H1 (cell line): ENCODE results near the gene GNAQ. TPM values are rescaled to one million over a fixed set of nuclear protein-coding genes. Genes with fewer than 3 reads are reported as not detected.

Source experiments
- CTCF ChIA-PET: fragments of 300-600 bp; sonication (Branson Sonifier 250); formaldehyde crosslinking; loops from one replicate; lab custom pipeline; 2021; ENCODE audit not compliant: partially characterized antibody; lab: Charles Lee
- POLR2A ChIA-PET: fragments of 300-600 bp; sonication (Branson Sonifier 250); formaldehyde crosslinking; loops from one replicate; lab custom pipeline; 2021; ENCODE audit warnings: inconsistent platforms; ENCODE audit not compliant: partially characterized antibody; lab: Charles Lee
- DNase-seq, 2 experiments: peaks; one replicate each; pipeline versions ENCODE4 v3.0.0 to v3.0.0-alpha.2; 2010 to 2022; ENCODE audit warnings: low spot score in 2 of 2, low read depth in 1 of 2, mixed read lengths in 1 of 2
- FAIRE-seq: peaks from 2 replicates; lab custom pipeline; 2011; peaks lifted over from hg19 to GRCh38; lab: Jason Lieb, UNC
- H2AFZ ChIP-seq: 2 replicates; pipeline ENCODE4 v1.8.1; 2012; ENCODE audit warnings: low read length, inconsistent platforms
- H2AK5ac ChIP-seq: 2 replicates; pipeline ENCODE4 v1.6.1; 2013; ENCODE audit warnings: low read depth, low read length
- H2BK120ac ChIP-seq: replicated peaks from 2 replicates; pipeline ENCODE3; 2013; ENCODE audit warnings: low read depth, low read length, inconsistent platforms
- H2BK12ac ChIP-seq: 2 replicates; pipeline ENCODE4 v1.6.1; 2013; ENCODE audit warnings: low read depth, low read length
- H2BK15ac ChIP-seq: 2 replicates; pipeline ENCODE4 v1.6.1; 2013; ENCODE audit warnings: low read length
- H2BK20ac ChIP-seq: 2 replicates; pipeline ENCODE4 v1.6.1; 2013; ENCODE audit warnings: low read length
- H2BK5ac ChIP-seq: 2 replicates; pipeline ENCODE4 v1.6.1; 2013; ENCODE audit warnings: low read depth, low read length
- H3K14ac ChIP-seq: 2 replicates; pipeline ENCODE4 v1.6.1; 2013; ENCODE audit warnings: inconsistent platforms; ENCODE audit not compliant: insufficient read length
- H3K18ac ChIP-seq: 2 replicates; pipeline ENCODE4 v1.6.1; 2013; ENCODE audit warnings: low read length; ENCODE audit errors: extremely low read depth
- H3K23ac ChIP-seq: 2 replicates; pipeline ENCODE4 v1.6.1; 2013; ENCODE audit warnings: inconsistent platforms; ENCODE audit not compliant: insufficient read length
- H3K23me2 ChIP-seq: 2 replicates; pipeline ENCODE4 v1.6.1; 2013; ENCODE audit warnings: low read depth, low read length
- H3K27ac ChIP-seq: 2 replicates; pipeline ENCODE4 v1.6.1; 2011; ENCODE audit warnings: low read depth, low read length, inconsistent platforms
- H3K27me3 ChIP-seq, 4 experiments: replicated peaks in 1 of 4; 1 replicate in 1 of 4; 2 replicates in 3 of 4; pipeline versions ENCODE4 v1.6.1 to v1.8.1; 2011 to 2013; ENCODE audit warnings: low read length in 3 of 4, mild to moderate bottlenecking in 3 of 4, inconsistent platforms in 2 of 4, mixed read lengths in 2 of 4, moderate library complexity in 1 of 4; ENCODE audit not compliant: control insufficient read depth in 3 of 4, insufficient read depth in 3 of 4; ENCODE audit errors: extremely low read depth in 1 of 4
- H3K36me3 ChIP-seq, 4 experiments: 2 replicates each; pipeline versions ENCODE4 v1.6.1 to v1.8.1; 2011 to 2013; ENCODE audit warnings: mild to moderate bottlenecking in 4 of 4, low read length in 3 of 4, moderate library complexity in 2 of 4, control low read depth in 1 of 4, inconsistent platforms in 1 of 4; ENCODE audit not compliant: insufficient read depth in 4 of 4, control insufficient read depth in 2 of 4
- H3K4ac ChIP-seq: replicated peaks from 2 replicates; pipeline ENCODE3; 2013; ENCODE audit warnings: low read length, low read depth, mixed read lengths, inconsistent platforms; ENCODE audit not compliant: insufficient read length
- H3K4me1 ChIP-seq, 4 experiments: replicated peaks in 1 of 4; 1 replicate in 1 of 4; 2 replicates in 3 of 4; pipeline versions ENCODE4 v1.6.1 to v1.8.1; 2011 to 2013; ENCODE audit warnings: low read length in 3 of 4, inconsistent platforms in 2 of 4, mixed read lengths in 1 of 4; ENCODE audit not compliant: insufficient read depth in 4 of 4, control insufficient read depth in 3 of 4
- H3K4me2 ChIP-seq, 2 experiments: 2 replicates each; pipeline versions ENCODE4 v1.6.1 to v1.8.1; 2011 to 2013; ENCODE audit warnings: low read depth in 2 of 2, low read length in 2 of 2, control low read depth in 1 of 2, inconsistent platforms in 1 of 2, mild to moderate bottlenecking in 1 of 2; ENCODE audit not compliant: insufficient read depth in 1 of 2
- H3K4me3 ChIP-seq, 4 experiments: fragments of 200-600, 300-600 bp in 1 of 4; sonication (generic), shearing (Covaris generic), sonication (Bioruptor Twin) in 1 of 4; 2 replicates each; pipeline versions ENCODE4 v1.5.1 to v1.8.1; 2011 to 2016; ENCODE audit warnings: low read length in 4 of 4, low read depth in 3 of 4, control low read depth in 2 of 4, inconsistent platforms in 2 of 4, mild to moderate bottlenecking in 2 of 4, mixed read lengths in 1 of 4, moderate library complexity in 1 of 4; ENCODE audit not compliant: insufficient read depth in 2 of 4; ENCODE audit errors: extremely low read depth in 1 of 4
- H3K56ac ChIP-seq: replicated peaks from 2 replicates; pipeline ENCODE3; 2013; ENCODE audit warnings: low read depth, mild to moderate bottlenecking, mixed read lengths, low read length, inconsistent platforms; ENCODE audit not compliant: insufficient read length
- H3K79me1 ChIP-seq: 2 replicates; pipeline ENCODE4 v1.6.1; 2013; ENCODE audit warnings: low read depth, low read length, control low read depth
- H3K79me2 ChIP-seq, 2 experiments: 2 replicates each; pipeline versions ENCODE4 v1.6.1 to v1.8.1; 2012 to 2013; ENCODE audit warnings: low read length in 2 of 2, mild to moderate bottlenecking in 2 of 2, inconsistent platforms in 1 of 2; ENCODE audit not compliant: insufficient read depth in 2 of 2, control insufficient read depth in 1 of 2
- H3K9ac ChIP-seq, 4 experiments: replicated peaks in 1 of 4; 1 replicate in 1 of 4; 2 replicates in 3 of 4; pipeline versions ENCODE4 v1.6.1 to v1.8.1; 2011 to 2013; ENCODE audit warnings: low read depth in 3 of 4, low read length in 3 of 4, control low read depth in 2 of 4, mild to moderate bottlenecking in 2 of 4, moderate library complexity in 2 of 4, inconsistent platforms in 1 of 4; ENCODE audit errors: extremely low read depth in 1 of 4
- H3K9me3 ChIP-seq, 2 experiments: 2 replicates each; pipeline versions ENCODE4 v1.6.1 to v1.8.1; 2012 to 2013; ENCODE audit warnings: mild to moderate bottlenecking in 2 of 2, moderate library complexity in 2 of 2, control low read depth in 1 of 2, inconsistent platforms in 1 of 2, low read depth in 1 of 2, low read length in 1 of 2, mixed read lengths in 1 of 2; ENCODE audit not compliant: insufficient read depth in 2 of 2
- H4K20me1 ChIP-seq, 2 experiments: replicated peaks in 1 of 2; 2 replicates each; pipeline versions ENCODE3 to v1.8.1; 2011 to 2013; ENCODE audit warnings: inconsistent platforms in 2 of 2, low read length in 2 of 2, mild to moderate bottlenecking in 1 of 2; ENCODE audit not compliant: insufficient read depth in 2 of 2, control insufficient read depth in 1 of 2
- H4K5ac ChIP-seq: 2 replicates; pipeline ENCODE4 v1.6.1; 2013; ENCODE audit warnings: low read length, low read depth, mixed read lengths, inconsistent platforms; ENCODE audit not compliant: insufficient read length
- H4K8ac ChIP-seq: 2 replicates; pipeline ENCODE4 v1.8.0; 2013; ENCODE audit warnings: mild to moderate bottlenecking, moderate library complexity, low read length, inconsistent platforms; ENCODE audit not compliant: insufficient read depth; ENCODE audit errors: extremely low read depth
- H4K91ac ChIP-seq: replicated peaks from 2 replicates; pipeline ENCODE3; 2013; ENCODE audit warnings: low read length, mixed read lengths, inconsistent platforms; ENCODE audit not compliant: insufficient read length
- ATF2 ChIP-seq: IDR thresholded peaks from 2 replicates; pipeline ENCODE4 v1.6.1; 2012; ENCODE audit warnings: low read length, inconsistent platforms
- CHD2 ChIP-seq: IDR thresholded peaks from 2 replicates; pipeline ENCODE4 v1.6.1; 2012; ENCODE audit warnings: low read length, improper control_type of control experiment
- CTCF ChIP-seq, 3 experiments: IDR thresholded peaks; 1 replicate in 2 of 3; 2 replicates in 1 of 3; pipeline versions ENCODE4 v1.5.1 to v1.6.1; 2011; ENCODE audit warnings: low read length in 3 of 3, mild to moderate bottlenecking in 3 of 3, inconsistent platforms in 2 of 3, low read depth in 1 of 3, moderate library complexity in 1 of 3; ENCODE audit not compliant: insufficient read depth in 1 of 3; ENCODE audit errors: control extremely low read depth in 1 of 3
- EGR1 ChIP-seq: IDR thresholded peaks from 2 replicates; pipeline ENCODE4 v1.6.1; 2011; ENCODE audit warnings: low read depth, low read length, borderline replicate concordance
- KDM4A ChIP-seq: IDR thresholded peaks from one replicate; pipeline ENCODE4 v1.7.1; 2012; ENCODE audit warnings: low read depth, mild to moderate bottlenecking, moderate library complexity, low read length, inconsistent platforms; ENCODE audit not compliant: severe bottlenecking
- NANOG ChIP-seq: IDR thresholded peaks from 2 replicates; pipeline ENCODE4 v1.6.1; 2011; ENCODE audit warnings: low read length, low read depth, mild to moderate bottlenecking, inconsistent platforms; ENCODE audit not compliant: insufficient read depth, poor library complexity, severe bottlenecking
- RAD21 ChIP-seq, 2 experiments: IDR thresholded peaks in 1 of 2; conservative IDR thresholded peaks in 1 of 2; 2 replicates each; pipeline ENCODE4 v1.6.1; 2011; ENCODE audit warnings: low read depth in 2 of 2, low read length in 2 of 2, improper control_type of control experiment in 1 of 2, inconsistent platforms in 1 of 2, mild to moderate bottlenecking in 1 of 2, moderate library complexity in 1 of 2
- SUZ12 ChIP-seq: fragments of 200-600 bp; sonication (generic); IDR thresholded peaks from 2 replicates; pipeline ENCODE4 v1.6.1; 2012; ENCODE audit warnings: mild to moderate bottlenecking, inconsistent platforms, low read length, moderate library complexity, mixed read lengths
- TAF1 ChIP-seq: IDR thresholded peaks from 2 replicates; pipeline ENCODE4 v1.6.1; 2011; ENCODE audit warnings: mild to moderate bottlenecking, low read depth, low read length
- WGBS, 2 experiments: shearing (Covaris generic) in 1 of 2; methylation state at CpG; one replicate each; pipeline versions ENCODE4 v1.1.6 to v1.1.7; 2013 to 2015; ENCODE audit warnings: low lambda C conversion rate in 2 of 2, mixed read lengths in 2 of 2, inconsistent platforms in 1 of 2, low coverage in 1 of 2, missing lambda C conversion rate in 1 of 2; ENCODE audit not compliant: insufficient replicate concordance in 2 of 2, insufficient coverage in 1 of 2, insufficient read length in 1 of 2; ENCODE audit errors: extremely low coverage in 1 of 2, missing lambda C conversion rate in 1 of 2; 5-methylcytosine and 5-hydroxymethylcytosine counted together
- polyA plus RNA-seq, 7 experiments: library from polyadenylated mRNA; depleted of rRNA in 3 of 7; stranded (reverse) in 5 of 7; unstranded in 2 of 7; fragments of >200 nt in 5 of 7; fragments of 200-250 nt in 2 of 7; gene quantifications; 1 replicate in 5 of 7; 2 replicates in 1 of 7; 4 replicates in 1 of 7; pipeline versions ENCODE4 v1.2.1 to v1.2.3, GENCODE V29; 2011 to 2013; ENCODE audit warnings: missing spikeins in 2 of 7, mixed read lengths in 2 of 7
- total RNA-seq: library from RNA; stranded (reverse); fragmentation: NEBNext Ultra II Directional; extraction: Animal tissue kit (Norgen Biotek cat#: 25700); gene quantifications from 2 replicates; pipeline ENCODE4 v1.2.1, GENCODE V29; 2021

GNAQ gene
- total and polyA plus RNA-seq, 2 of the 8 experiments (the other 6 are each of a cell fraction or from before 2014, with no cell fraction given): 22.8 to 63.8 TPM

DNA sequence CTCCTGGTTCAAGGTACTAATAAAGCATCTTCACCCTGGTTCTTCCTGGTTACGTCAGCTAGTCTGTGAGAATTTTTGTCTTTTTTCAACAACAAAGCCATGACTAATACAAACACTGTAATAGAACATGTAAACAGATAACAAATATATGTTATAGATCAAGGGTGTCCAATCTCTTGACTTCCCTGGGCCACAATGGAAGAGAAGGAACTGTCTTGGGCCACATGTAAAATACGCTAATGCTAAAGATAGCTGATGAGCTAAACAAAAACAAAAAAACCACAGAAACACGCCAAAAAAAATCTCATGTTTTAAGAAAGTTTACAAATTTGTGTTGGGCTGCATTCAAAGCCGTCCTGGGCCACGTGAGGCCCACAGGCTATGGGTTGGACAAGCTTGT lies 259.0 kb downstream of the GNAQ start:
- no peak overlapping the region for H3K4ac ChIP-seq
- H3K79me1 ChIP-seq: no peaks in the 10 kb centered on the region
- H3K79me2 ChIP-seq: no peaks in the 10 kb centered on the region
- H3K56ac ChIP-seq: no peak overlapping the region
- no peak overlapping the region for H4K8ac ChIP-seq
- no peak overlapping the region for H2BK5ac ChIP-seq
- peaks cover 0 to 2% of the 10 kb centered on the region in 2 experiments; a peak in 1 of 4 replicates for H3K9me3 ChIP-seq
- no peak overlapping the region for H2BK120ac ChIP-seq
- H2BK20ac ChIP-seq: no peak overlapping the region
- no peak overlapping the region for H4K91ac ChIP-seq
- FAIRE-seq: no peak
- H3K14ac ChIP-seq: no peak overlapping the region
- H3K9ac ChIP-seq: no peak overlapping the region
- no peak overlapping the region for H3K23ac ChIP-seq
- no peaks in the 10 kb centered on the region for H4K20me1 ChIP-seq
- CTCF ChIA-PET: interaction anchor here (0.5 to 5.5 kb wide), 5 partner anchors 55 to 316 kb away, joined by 3 to 22 read pairs (median 3); no protein-coding TSS in a partner anchor
- no peak overlapping the region for H3K4me3 ChIP-seq
- H2AFZ ChIP-seq: no peak overlapping the region
- no peak for DNase-seq
- H3K4me1 ChIP-seq: no peaks in the 10 kb centered on the region
- 85% methylated on average over 5 of the region's 5 CpGs; no CpG with 5 or more reads in 1 of the 2 experiments for WGBS, 2 experiments
- no peak overlapping the region for H2AK5ac ChIP-seq
- no peak overlapping the region for H2BK12ac ChIP-seq
- H3K23me2 ChIP-seq: no peaks in the 10 kb centered on the region
- POLR2A ChIA-PET: no interaction called here
- no peaks in the 10 kb centered on the region; a peak in 1 of 8 replicates for H3K36me3 ChIP-seq
- H3K4me2 ChIP-seq: no peak overlapping the region
- no peak overlapping the region for H3K18ac ChIP-seq
- no peak overlapping the region for H4K5ac ChIP-seq
- H3K27ac ChIP-seq: no peak overlapping the region
- no peaks in the 10 kb centered on the region for H3K27me3 ChIP-seq
- H2BK15ac ChIP-seq: no peak overlapping the region
- TF ChIP-seq NANOG (no peak), CTCF (IDR thresholded peaks at IDR 0.05; ENCODE audit: control extremely low read depth in 1 of 3, insufficient read depth in 1 of 3, low read depth in 1 of 3, low read length in 3 of 3) (no peak), SUZ12 (no peak), ATF2 (no peak), CHD2 (no peak), TAF1 (no peak), RAD21 (IDR thresholded peaks at IDR 0.05 in 1 of 2, conservative IDR thresholded peaks at IDR 0.05 in 1 of 2; ENCODE audit: low read depth in 2 of 2, low read length in 2 of 2) (no peak), KDM4A (no peak), EGR1 (no peak)
